ENCODE results near the gene NFAT5.
"Not testable (repeated sequence)": the region's sequence is repeated elsewhere in the genome, so short reads cannot be mapped to it uniquely, and the experiment has no call there.

Gene NFAT5

GRCh38 chr16:69725480-69726312, 159.9 kb downstream of the NFAT5 start:
- H3K27ac ChIP-seq, result peak overlapping the region; percentile 59
- TF ChIP-seq, protein P1, sequence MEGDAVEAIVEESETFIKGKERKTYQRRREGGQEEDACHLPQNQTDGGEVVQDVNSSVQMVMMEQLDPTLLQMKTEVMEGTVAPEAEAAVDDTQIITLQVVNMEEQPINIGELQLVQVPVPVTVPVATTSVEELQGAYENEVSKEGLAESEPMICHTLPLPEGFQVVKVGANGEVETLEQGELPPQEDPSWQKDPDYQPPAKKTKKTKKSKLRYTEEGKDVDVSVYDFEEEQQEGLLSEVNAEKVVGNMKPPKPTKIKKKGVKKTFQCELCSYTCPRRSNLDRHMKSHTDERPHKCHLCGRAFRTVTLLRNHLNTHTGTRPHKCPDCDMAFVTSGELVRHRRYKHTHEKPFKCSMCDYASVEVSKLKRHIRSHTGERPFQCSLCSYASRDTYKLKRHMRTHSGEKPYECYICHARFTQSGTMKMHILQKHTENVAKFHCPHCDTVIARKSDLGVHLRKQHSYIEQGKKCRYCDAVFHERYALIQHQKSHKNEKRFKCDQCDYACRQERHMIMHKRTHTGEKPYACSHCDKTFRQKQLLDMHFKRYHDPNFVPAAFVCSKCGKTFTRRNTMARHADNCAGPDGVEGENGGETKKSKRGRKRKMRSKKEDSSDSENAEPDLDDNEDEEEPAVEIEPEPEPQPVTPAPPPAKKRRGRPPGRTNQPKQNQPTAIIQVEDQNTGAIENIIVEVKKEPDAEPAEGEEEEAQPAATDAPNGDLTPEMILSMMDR (conservative IDR thresholded peaks at IDR 0.05), result no peak

- peak within 1 kb of the TSS; percentile 59 for H3K27ac ChIP-seq
- TF ChIP-seq, protein P1 (conservative IDR thresholded peaks at IDR 0.05), result no peak
These were observed 160.7 kb downstream of the NFAT5 start, which contains the start of gene NQO1 for GRCh38 chr16:69726313-69727060. TSS of gene NQO1 (minus strand) at chr16:69726560. CDS start at chr16:69726439, 121 bp downstream.

- H3K27ac ChIP-seq, result no peak overlapping the region
- TF ChIP-seq, protein P1 (conservative IDR thresholded peaks at IDR 0.05), result no peak
These were observed 162.1 kb downstream of the NFAT5 start for GRCh38 chr16:69727916-69728270.

- not testable (repeated sequence) for H3K27ac ChIP-seq
These were observed 163.3 kb downstream of the NFAT5 start for GRCh38 chr16:69729030-69729429.

- not testable (repeated sequence) for H3K27ac ChIP-seq
These were observed 165.5 kb downstream of the NFAT5 start for GRCh38 chr16:69731280-69731679.

DNA sequence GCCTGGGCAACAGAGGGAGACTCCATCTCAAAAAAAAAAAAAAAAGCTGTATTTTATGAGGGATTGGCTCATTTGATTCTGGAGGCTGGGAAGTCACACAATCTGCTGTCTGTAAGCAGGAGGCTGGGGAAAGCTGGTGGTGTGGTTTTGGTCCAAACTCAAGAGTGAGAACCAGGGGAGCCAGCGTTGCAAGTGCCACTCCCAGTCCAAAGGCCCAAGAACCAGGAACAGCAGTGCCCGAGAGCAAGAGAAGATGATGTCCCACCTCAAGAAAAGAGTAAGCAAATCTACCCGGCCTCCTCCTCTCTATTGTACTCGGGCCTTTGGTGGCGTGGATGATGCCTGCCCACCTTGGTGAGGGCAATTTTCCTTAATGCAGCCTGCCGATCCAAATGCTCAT, 166.3 kb downstream of the NFAT5 start:
- no peak overlapping the region for H3K27ac ChIP-seq
- TF ChIP-seq, protein P1 (conservative IDR thresholded peaks at IDR 0.05), result no peak

DNA sequence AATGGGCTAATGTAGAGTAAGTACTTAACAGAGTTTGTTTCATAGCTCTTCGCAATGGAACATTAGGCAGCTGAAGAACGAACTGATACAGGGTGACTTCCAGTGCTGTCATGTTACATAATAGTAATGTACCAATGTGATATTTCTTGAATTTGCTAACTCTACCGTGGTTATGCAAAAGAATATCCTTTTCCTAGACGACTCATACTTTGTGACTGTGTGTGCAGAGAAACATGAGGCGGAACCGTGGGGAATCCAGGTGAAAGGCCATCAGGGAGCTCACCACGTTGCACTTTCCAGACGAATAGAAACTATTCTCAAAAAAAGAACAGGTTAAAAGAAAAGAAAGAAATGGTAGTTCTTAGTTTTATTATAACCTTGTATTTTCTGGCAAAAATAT, 175.8 kb downstream of the NFAT5 start:
- TF ChIP-seq, protein P1 (conservative IDR thresholded peaks at IDR 0.05), result no peak
- peak overlapping the region; percentile 40 for H3K27ac ChIP-seq

DNA sequence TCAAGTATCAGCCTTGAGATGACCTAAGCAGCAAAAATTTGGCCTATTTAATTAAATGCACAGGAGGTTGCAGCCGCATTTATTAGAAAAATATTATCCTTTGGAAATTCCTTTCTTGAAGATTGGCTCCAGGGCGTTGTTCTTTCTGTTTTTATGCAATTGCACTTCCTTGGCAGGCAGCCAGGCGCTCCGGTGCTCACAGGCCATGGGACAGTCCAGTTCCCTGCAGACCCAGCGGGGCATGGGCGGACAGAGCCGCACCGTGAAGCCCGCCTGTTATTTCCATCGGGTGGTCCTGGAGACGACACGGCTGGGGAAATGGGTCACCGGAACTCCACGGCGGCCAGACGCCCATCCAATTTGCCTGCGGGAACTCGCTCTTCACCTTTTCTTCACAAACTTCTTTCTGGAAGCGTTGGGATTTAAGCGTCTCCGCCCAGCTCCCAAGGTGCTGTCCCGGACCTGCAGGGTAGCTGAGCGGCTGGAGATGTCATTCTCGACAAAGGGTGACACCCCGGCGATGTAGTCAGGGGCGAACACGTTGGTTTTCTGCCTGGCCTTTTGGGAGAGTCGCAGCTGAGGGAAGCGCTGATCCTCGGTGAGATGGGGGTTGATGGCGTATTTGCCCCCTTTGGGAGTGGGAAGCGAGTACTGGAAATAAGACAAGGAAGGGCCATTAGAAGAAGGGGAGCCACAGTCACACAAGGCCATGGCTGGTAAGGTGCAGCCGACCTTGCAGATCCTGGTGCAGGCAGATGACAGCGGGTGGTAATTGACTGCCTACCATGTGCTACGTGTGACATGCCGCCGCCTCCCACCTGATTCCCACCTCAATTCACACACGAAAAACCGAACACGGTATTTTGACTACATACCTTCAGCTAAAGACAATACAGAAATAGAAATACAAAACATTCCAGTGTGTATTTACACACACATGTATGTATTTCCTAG, 176.5 kb downstream of the NFAT5 start:
- TF ChIP-seq, protein P1 (conservative IDR thresholded peaks at IDR 0.05), result no peak
- H3K27ac ChIP-seq, result peak overlapping the region; percentile 40

Measured in VCaP (cell line).